Stimulated activated CD4-positive, alpha-beta T cell treated with anti-CD3 and anti-CD28 coated beads, Interleukin-15, amount 100 ng/mL, for 48 hours (primary cell): Measurements from ENCODE around the gene CLIC5.
A peak's percentile ranks its signal among the peaks of the same experiment; 100 is the strongest.

Experiments used
- DNase-seq, 2 donors: peaks; one replicate each; pipeline ENCODE4 v3.0.0-alpha.2; 2020; ENCODE audit warnings: low read depth in 2 of 2

Gene CLIC5

GRCh38 chr6:46035242-46035641, 19.6 kb upstream of the CLIC5 start:
- no peak for DNase-seq

GRCh38 chr6:46032110-46032998, 16.7 kb upstream of the CLIC5 start:
- no peak for DNase-seq

GRCh38 chr6:46029602-46030001, 13.9 kb upstream of the CLIC5 start:
- no peak for DNase-seq

GRCh38 chr6:46026307-46026706, 10.6 kb upstream of the CLIC5 start:
- DNase-seq: no peak

- DNase-seq: no peak
Observed at GRCh38 chr6:46025573-46025972, 9.9 kb upstream of the CLIC5 start.

GRCh38 chr6:46024124-46024769, 8.6 kb upstream of the CLIC5 start:
- no peak for DNase-seq

GRCh38 chr6:46023216-46023915, 7.7 kb upstream of the CLIC5 start:
- DNase-seq: no peak

- DNase-seq: no peak
Observed at GRCh38 chr6:46022106-46022948, 6.7 kb upstream of the CLIC5 start.

- no peak for DNase-seq
Observed at GRCh38 chr6:46017726-46018125, 2.1 kb upstream of the CLIC5 start.

- no peak for DNase-seq
Observed at GRCh38 chr6:46016063-46016608, 476 bp upstream of the CLIC5 start.

- no peak for DNase-seq
Observed at GRCh38 chr6:46014511-46015118, 1.0 kb downstream of the CLIC5 start.

GRCh38 chr6:46014046-46014445, 1.6 kb downstream of the CLIC5 start:
- no peak for DNase-seq

GRCh38 chr6:46013639-46014038, 2.0 kb downstream of the CLIC5 start:
- DNase-seq: no peak

- DNase-seq: no peak
Observed at GRCh38 chr6:46012834-46013233, 2.8 kb downstream of the CLIC5 start.

- DNase-seq: peak; percentile 49 to 57
Observed at GRCh38 chr6:46011188-46012085, 4.2 kb downstream of the CLIC5 start.

- DNase-seq: no peak
Observed at GRCh38 chr6:46010771-46011170, 4.9 kb downstream of the CLIC5 start.

- DNase-seq: no peak
Observed at GRCh38 chr6:46010270-46010669, 5.4 kb downstream of the CLIC5 start.

- no peak for DNase-seq
Observed at GRCh38 chr6:46002264-46002663, 13.4 kb downstream of the CLIC5 start.

- DNase-seq: no peak
Observed at GRCh38 chr6:46000905-46001304, 14.8 kb downstream of the CLIC5 start.

- no peak for DNase-seq
Observed at GRCh38 chr6:45998524-45998923, 17.1 kb downstream of the CLIC5 start.
